OCI-LY1 (cell line): ENCODE measurements around the gene CEACAM16.

ENCODE experiments used
- H2AFZ ChIP-seq: fragments of 200-600 bp; sonication (generic), shearing (Covaris generic); 2 replicates; pipeline ENCODE4 v1.6.0; 2014; ENCODE audit warnings: antibody characterized with exemption, mild to moderate bottlenecking, low read length
- H3F3A ChIP-seq: fragments of 200-600 bp; sonication (generic), shearing (Covaris generic); 2 replicates; pipeline ENCODE4 v1.6.0; 2014; ENCODE audit warnings: mild to moderate bottlenecking, antibody characterized with exemption, low read length, moderate library complexity; ENCODE audit not compliant: insufficient read depth
- H3K27ac ChIP-seq: fragments of 200-600 bp; sonication (generic); 2 replicates; pipeline ENCODE4 v1.5.1; 2014; ENCODE audit warnings: low read length, mixed run types, mild to moderate bottlenecking, low read depth; ENCODE audit not compliant: poor library complexity, severe bottlenecking
- H3K27me3 ChIP-seq: fragments of 200-600 bp; sonication (generic); 2 replicates; pipeline ENCODE4 v1.6.0; 2014; ENCODE audit warnings: antibody characterized with exemption, mild to moderate bottlenecking, low read length, moderate library complexity; ENCODE audit not compliant: insufficient read depth
- H3K36me3 ChIP-seq: fragments of 200-600 bp; sonication (generic); 2 replicates; pipeline ENCODE4 v1.6.1; 2014; ENCODE audit warnings: mild to moderate bottlenecking, antibody characterized with exemption, low read length, moderate library complexity, mixed read lengths; ENCODE audit not compliant: insufficient read depth
- H3K4me1 ChIP-seq: fragments of 200-600 bp; sonication (generic); 2 replicates; pipeline ENCODE4 v1.5.1; 2014; ENCODE audit warnings: mild to moderate bottlenecking, low read length, moderate library complexity; ENCODE audit not compliant: insufficient read depth, severe bottlenecking
- H3K4me2 ChIP-seq: fragments of 200-600 bp; sonication (generic), shearing (Covaris generic); 2 replicates; pipeline ENCODE4 v1.6.1; 2014; ENCODE audit warnings: low read length
- H3K4me3 ChIP-seq: fragments of 200-600 bp; sonication (generic); 2 replicates; pipeline ENCODE4 v1.5.1; 2014; ENCODE audit warnings: low read length, low read depth, mild to moderate bottlenecking, mixed read lengths; ENCODE audit not compliant: poor library complexity, severe bottlenecking
- H3K79me2 ChIP-seq: fragments of 200-600 bp; shearing (Covaris generic); 2 replicates; pipeline ENCODE4 v1.6.1; 2016; ENCODE audit warnings: mixed run types, low read length, mixed read lengths; ENCODE audit not compliant: insufficient read depth
- H3K9ac ChIP-seq: fragments of 200-600 bp; sonication (generic), shearing (Covaris generic); 2 replicates; pipeline ENCODE4 v1.6.1; 2014; ENCODE audit warnings: mild to moderate bottlenecking, low read length, mixed read lengths
- H3K9me2 ChIP-seq: fragments of 200-600 bp; sonication (generic), shearing (Covaris generic); 2 replicates; pipeline ENCODE4 v1.6.1; 2014; ENCODE audit warnings: low read depth, mild to moderate bottlenecking, low read length, mixed read lengths
- H3K9me3 ChIP-seq: fragments of 200-600 bp; shearing (Covaris generic); 2 replicates; pipeline ENCODE4 v1.6.1; 2014; ENCODE audit warnings: low read length, mixed read lengths
- H4K20me1 ChIP-seq: fragments of 200-600 bp; sonication (generic), shearing (Covaris generic); 2 replicates; pipeline ENCODE4 v1.6.0; 2016; ENCODE audit warnings: mild to moderate bottlenecking, low read length; ENCODE audit not compliant: insufficient read depth
- CTCF ChIP-seq: fragments of 200-600 bp; sonication (generic), shearing (Covaris generic); IDR thresholded peaks from 2 replicates; pipeline ENCODE4 v1.5.1; 2017; ENCODE audit warnings: mild to moderate bottlenecking, antibody characterized with exemption, low read length, moderate library complexity, mixed read lengths
- EZH2 ChIP-seq: fragments of 200-600 bp; sonication (generic), shearing (Covaris generic); IDR thresholded peaks from 2 replicates; pipeline ENCODE4 v1.8.0; 2017; ENCODE audit warnings: borderline replicate concordance, mixed run types, mild to moderate bottlenecking, antibody characterized with exemption, low read length, moderate library complexity, mixed read lengths

The CEACAM16 gene

DNA sequence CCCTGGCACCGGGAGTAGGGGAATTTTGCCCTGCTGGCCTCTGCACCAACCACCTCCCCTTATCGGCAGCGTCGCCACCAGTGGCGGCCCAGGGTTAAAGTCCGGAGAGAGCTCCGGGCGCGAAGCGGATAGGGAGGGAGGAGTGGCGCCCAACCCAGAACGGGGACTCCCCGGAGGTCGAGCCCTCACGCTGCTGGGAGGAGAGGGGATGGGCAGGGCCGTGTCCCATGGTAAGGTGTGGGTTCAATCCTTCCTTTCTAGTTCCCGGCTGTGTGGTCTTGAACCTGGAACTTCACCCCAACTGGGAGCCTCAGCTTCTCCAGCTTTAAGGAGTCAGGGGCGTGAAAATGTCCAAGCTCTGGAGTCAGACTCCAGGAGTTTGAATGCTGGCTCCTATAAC lies 26.3 kb downstream of the CEACAM16 start:
- Histone ChIP-seq H2AFZ (no peak overlapping the region), H4K20me1 (no peaks in the 10 kb centered on the region), H3K9me3 (no peaks in the 10 kb centered on the region), H3K4me2 (no peak overlapping the region), H3K9ac (no peak overlapping the region), H3K27ac (no peak overlapping the region), H3K27me3 (no peaks in the 10 kb centered on the region), H3K9me2 (no peaks in the 10 kb centered on the region), H3F3A (no peaks in the 10 kb centered on the region), H3K4me3 (no peak overlapping the region), H3K79me2 (no peaks in the 10 kb centered on the region), H3K36me3 (no peaks in the 10 kb centered on the region), H3K4me1 (peaks cover 12% of the 10 kb centered on the region)
- TF ChIP-seq CTCF = no peak
- TF ChIP-seq EZH2 = no peak

DNA sequence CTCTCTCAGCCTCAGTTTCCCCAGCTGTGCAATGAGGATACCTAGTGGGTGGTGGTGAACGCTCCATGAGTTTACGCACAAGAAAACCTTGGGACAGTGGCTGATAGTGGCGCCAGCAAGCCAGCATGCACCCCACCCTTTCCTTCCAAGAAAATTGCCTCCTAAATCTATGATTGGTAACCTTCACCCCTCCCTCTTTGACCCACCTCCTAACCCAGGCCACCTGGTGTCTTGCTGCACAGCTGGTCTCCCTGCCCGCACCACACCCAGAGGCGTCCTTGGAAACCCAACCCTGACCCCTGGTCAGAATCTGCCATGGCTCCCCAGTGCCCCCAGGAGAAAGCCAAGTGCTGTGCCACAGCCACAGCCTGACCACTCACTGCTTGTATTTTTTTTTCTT lies 26.7 kb downstream of the CEACAM16 start:
- Histone ChIP-seq H3K9me3 (no peaks in the 10 kb centered on the region), H3K9ac (no peak overlapping the region), H2AFZ (no peak overlapping the region), H3K36me3 (no peaks in the 10 kb centered on the region), H3F3A (no peaks in the 10 kb centered on the region), H3K27ac (no peak overlapping the region), H4K20me1 (no peaks in the 10 kb centered on the region), H3K4me2 (no peak overlapping the region), H3K79me2 (no peaks in the 10 kb centered on the region), H3K4me3 (no peak overlapping the region), H3K4me1 (peaks cover 10% of the 10 kb centered on the region), H3K9me2 (no peaks in the 10 kb centered on the region), H3K27me3 (no peaks in the 10 kb centered on the region)
- TF ChIP-seq EZH2 = no peak
- TF ChIP-seq CTCF = no peak

DNA sequence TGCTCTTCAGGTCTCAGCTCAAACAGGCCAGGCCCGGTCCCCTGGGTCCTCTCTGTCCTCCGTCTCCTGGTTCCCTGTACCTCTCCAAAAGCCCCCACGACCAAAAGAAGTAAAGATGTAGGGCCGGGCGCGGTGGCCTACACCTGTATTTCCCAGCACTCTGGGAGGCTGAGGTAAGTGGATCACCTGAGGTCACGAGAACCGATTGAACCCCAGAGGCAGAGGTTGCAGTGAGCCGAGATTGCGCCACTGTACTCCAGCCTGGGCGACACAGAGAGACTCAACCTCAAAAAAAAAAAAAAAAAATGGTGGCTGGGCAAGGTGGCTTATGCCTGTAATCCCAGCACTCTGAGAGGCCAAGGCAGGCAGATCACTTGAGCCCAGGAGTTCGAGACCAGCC lies 27.5 kb downstream of the CEACAM16 start:
- Histone ChIP-seq H3K9ac (no peak overlapping the region), H3K27me3 (peaks cover under 1% of the 10 kb centered on the region; the same call in 1 of the 2 replicates), H3K36me3 (no peaks in the 10 kb centered on the region), H4K20me1 (no peaks in the 10 kb centered on the region), H3K79me2 (no peaks in the 10 kb centered on the region), H3K27ac (no peak overlapping the region), H3K4me2 (no peak overlapping the region), H3K9me3 (no peaks in the 10 kb centered on the region), H3K9me2 (no peaks in the 10 kb centered on the region), H3K4me3 (no peak overlapping the region), H3K4me1 (peaks cover 5% of the 10 kb centered on the region), H2AFZ (no peak overlapping the region), H3F3A (no peaks in the 10 kb centered on the region)
- TF ChIP-seq CTCF (no peak), EZH2 (no peak)
